ENCODE data around the gene AQP3. TPM values are rescaled to one million over a fixed set of nuclear protein-coding genes. Genes with fewer than 3 reads are reported as not detected.

Gene AQP3
- total and polyA plus RNA-seq, 2 experiments from 2014 or later = 97.1 to 123 TPM

DNA sequence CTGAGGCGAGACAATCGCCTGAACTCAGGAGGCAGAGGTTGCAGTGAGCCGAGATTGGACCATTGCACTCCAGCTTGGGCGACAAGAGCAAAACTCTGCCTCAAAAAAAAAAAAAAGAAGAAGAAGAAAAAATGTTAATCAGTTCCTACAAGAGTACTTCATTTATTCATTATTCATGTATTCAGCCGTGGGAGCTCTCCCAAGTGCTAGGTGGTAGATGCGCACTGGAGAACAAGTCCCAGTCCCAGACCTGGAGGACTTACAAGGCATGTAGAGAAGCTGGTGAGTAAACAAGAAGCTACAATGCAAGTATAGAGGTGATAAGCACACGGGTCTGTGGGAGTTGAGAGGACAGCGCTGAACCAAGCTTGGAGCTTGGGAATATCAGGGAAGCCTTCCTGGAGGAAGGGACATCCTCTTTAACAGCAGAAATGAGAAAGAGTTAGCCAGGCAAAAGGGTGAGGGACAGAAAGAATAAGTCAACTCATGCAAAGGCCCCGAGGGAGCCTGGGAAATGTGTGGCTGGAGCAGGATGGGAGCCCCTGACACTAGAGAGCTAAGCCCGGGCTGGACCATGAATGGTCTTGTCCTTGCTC is 27.6 kb downstream of the AQP3 start:
- Histone ChIP-seq H3K4me2 (no peak overlapping the region), H3K27me3 (no peaks in the 10 kb centered on the region), H3K4me3 (no peak overlapping the region), H3K9me2 (replicated peaks; ENCODE audit: insufficient read depth) (no peaks in the 10 kb centered on the region), H2AFZ (no peak overlapping the region), H3K9me3 (ENCODE audit: low read depth) (no peaks in the 10 kb centered on the region), H3K36me3 (replicated peaks; ENCODE audit: insufficient read depth, low read depth) (no peaks in the 10 kb centered on the region), H3K27ac (no peak overlapping the region), H3K4me1 (ENCODE audit: insufficient read depth) (peaks cover 16% of the 10 kb centered on the region), H4K20me1 (ENCODE audit: insufficient read depth, poor library complexity, severe bottlenecking) (no peaks in the 10 kb centered on the region), H3K79me2 (no peaks in the 10 kb centered on the region)
- 74% methylated on average over 10 of the region's 10 CpGs for WGBS (ENCODE audit: low lambda C conversion rate, missing lambda C conversion rate)
- no peak for TF ChIP-seq EZH2phosphoT487 (IDR thresholded peaks at IDR 0.05; ENCODE audit: low read depth, severe bottlenecking, unreplicated experiment)
- TF ChIP-seq EZH2 (IDR thresholded peaks at IDR 0.05; ENCODE audit: borderline replicate concordance) = no peak
- no peak for TF ChIP-seq CTCF (IDR thresholded peaks at IDR 0.05; ENCODE audit: poor library complexity)
- DNase-seq (ENCODE audit: low spot score) = no peak

- no peaks in the 10 kb centered on the region for H3K36me3 ChIP-seq (replicated peaks; ENCODE audit: insufficient read depth, low read depth)
- DNase-seq (ENCODE audit: low spot score) = no peak
- H4K20me1 ChIP-seq (ENCODE audit: insufficient read depth, poor library complexity, severe bottlenecking) = no peaks in the 10 kb centered on the region
- H3K4me1 ChIP-seq (ENCODE audit: insufficient read depth) = peaks cover 24% of the 10 kb centered on the region
- no peak overlapping the region for H3K27ac ChIP-seq
- H3K9me3 ChIP-seq (ENCODE audit: low read depth) = no peaks in the 10 kb centered on the region
- 95% methylated on average over 8 of the region's 8 CpGs for WGBS (ENCODE audit: low lambda C conversion rate, missing lambda C conversion rate)
- TF ChIP-seq EZH2 (IDR thresholded peaks at IDR 0.05; ENCODE audit: borderline replicate concordance) = no peak
- no peak for TF ChIP-seq EZH2phosphoT487 (IDR thresholded peaks at IDR 0.05; ENCODE audit: low read depth, severe bottlenecking, unreplicated experiment)
- TF ChIP-seq CTCF (IDR thresholded peaks at IDR 0.05; ENCODE audit: poor library complexity) = no peak
- H3K4me3 ChIP-seq = no peak overlapping the region
- H3K9me2 ChIP-seq (replicated peaks; ENCODE audit: insufficient read depth) = no peaks in the 10 kb centered on the region
- no peaks in the 10 kb centered on the region for H3K79me2 ChIP-seq
- H3K27me3 ChIP-seq = no peaks in the 10 kb centered on the region
- no peak overlapping the region for H3K4me2 ChIP-seq
- no peak overlapping the region for H2AFZ ChIP-seq
Observed at GRCh38 chr9:33418090-33418489, 29.3 kb downstream of the AQP3 start.

- no peak overlapping the region for H3K4me3 ChIP-seq
- WGBS (ENCODE audit: low lambda C conversion rate, missing lambda C conversion rate) = 72% methylated on average over 5 of the region's 5 CpGs
- H3K4me1 ChIP-seq (ENCODE audit: insufficient read depth) = peaks cover 24% of the 10 kb centered on the region
- H4K20me1 ChIP-seq (ENCODE audit: insufficient read depth, poor library complexity, severe bottlenecking) = no peaks in the 10 kb centered on the region
- no peaks in the 10 kb centered on the region for H3K9me2 ChIP-seq (replicated peaks; ENCODE audit: insufficient read depth)
- no peaks in the 10 kb centered on the region for H3K79me2 ChIP-seq
- no peak overlapping the region for H2AFZ ChIP-seq
- no peak for TF ChIP-seq EZH2 (IDR thresholded peaks at IDR 0.05; ENCODE audit: borderline replicate concordance)
- no peak for TF ChIP-seq EZH2phosphoT487 (IDR thresholded peaks at IDR 0.05; ENCODE audit: low read depth, severe bottlenecking, unreplicated experiment)
- TF ChIP-seq CTCF (IDR thresholded peaks at IDR 0.05; ENCODE audit: poor library complexity) = no peak
- H3K27me3 ChIP-seq = no peaks in the 10 kb centered on the region
- DNase-seq (ENCODE audit: low spot score) = no peak
- H3K36me3 ChIP-seq (replicated peaks; ENCODE audit: insufficient read depth, low read depth) = no peaks in the 10 kb centered on the region
- H3K27ac ChIP-seq = no peak overlapping the region
- no peaks in the 10 kb centered on the region for H3K9me3 ChIP-seq (ENCODE audit: low read depth)
- H3K4me2 ChIP-seq = no peak overlapping the region
Observed at GRCh38 chr9:33416996-33417395, 30.4 kb downstream of the AQP3 start.
